ENCODE results near the gene AQP2. TPM values are rescaled to one million over a fixed set of nuclear protein-coding genes. Genes with fewer than 3 reads are reported as not detected.

AQP2 gene
- total and polyA plus RNA-seq, 2 of the 4 experiments (the other 2 are of a cell fraction): not detected

GRCh38 chr12:49917166-49917787, 33.3 kb upstream of the AQP2 start:
- Histone ChIP-seq H4K20me1 (ENCODE audit: insufficient read depth, low read length) (no peaks in the 10 kb centered on the region), H3K14ac (replicated peaks; ENCODE audit: low read depth, low read length) (no peak overlapping the region), H2BK5ac (ENCODE audit: low read depth, low read length, poor library complexity, severe bottlenecking) (no peak overlapping the region), H3K9me3 (ENCODE audit: control insufficient read depth, insufficient read depth, low read length) (no peaks in the 10 kb centered on the region), H3K4me3 (ENCODE audit: insufficient read depth, low read depth, low read length) (no peak overlapping the region), H3K9me1 (ENCODE audit: insufficient read depth, low read length) (0 out of 2 replicates have a peak, but pooled peaks cover 5% of the 10 kb centered on the region), H4K5ac (ENCODE audit: low read depth, low read length) (no peak overlapping the region), H4K8ac (ENCODE audit: low read depth in 2 of 2, low read length in 2 of 2) (no peak overlapping the region), H2BK15ac (ENCODE audit: low read depth, low read length) (no peak overlapping the region), H4K91ac (ENCODE audit: insufficient read depth, low read depth, low read length) (no peak overlapping the region), H2AK9ac (replicated peaks; ENCODE audit: low read depth, low read length, poor library complexity) (no peak overlapping the region), H3K56ac (ENCODE audit: extremely low read depth, insufficient read depth, low read length) (no peak overlapping the region), H3K23ac (ENCODE audit: low read depth, low read length) (no peak overlapping the region), H3K18ac (ENCODE audit: low read depth, low read length) (no peak overlapping the region), H2BK120ac (ENCODE audit: low read depth, low read length) (no peak overlapping the region), H2BK20ac (ENCODE audit: low read depth, low read length) (no peak overlapping the region), H3K27me3 (ENCODE audit: control insufficient read depth, insufficient read depth, low read length) (peaks cover 17% of the 10 kb centered on the region), H3K4me2 (ENCODE audit: low read depth, low read length) (no peak overlapping the region), H3K27ac (ENCODE audit: insufficient read depth, low read length) (no peak overlapping the region), H3K79me1 (ENCODE audit: low read depth in 1 of 2, low read length in 2 of 2) (no peaks in the 10 kb centered on the region; a peak in 1 of 4 replicates), H3K4ac (ENCODE audit: low read depth, low read length) (no peak overlapping the region), H3K4me1 (ENCODE audit: control insufficient read depth, insufficient read depth, low read length) (no peaks in the 10 kb centered on the region), H2AFZ (replicated peaks; ENCODE audit: low read length, poor library complexity) (no peak overlapping the region), H3K36me3 (ENCODE audit: control insufficient read depth, insufficient read depth, low read length) (no peaks in the 10 kb centered on the region), H3K9ac (ENCODE audit: low read depth, low read length) (no peak overlapping the region), H2AK5ac (ENCODE audit: low read depth, low read length) (no peak overlapping the region)
- WGBS, 2 experiments (ENCODE audit: extremely low coverage in 2 of 2, insufficient read length in 1 of 2): no CpG with 5 or more reads among the region's 12 CpGs
- dilution Hi-C loops (cut with HindIII; ENCODE audit: low sequenced_read_pairs, unreplicated experiment) (no loop called here), in situ Hi-C loops (cut with MboI; ENCODE audit: low sequenced_read_pairs) (no loop called here), intact Hi-C loops (cut with micrococcal nuclease) (no loop called here)
- no TSS peak for BruUV-seq (replicated peaks)
- CTCF ChIA-PET: no interaction called here
- ATAC-seq (ENCODE audit: low read depth) (no peak), DNase-seq (no peak)
- TF ChIP-seq MAZ (IDR thresholded peaks at IDR 0.05; ENCODE audit: borderline replicate concordance, low read depth, low read length) (no peak), NFE2L2 (IDR thresholded peaks at IDR 0.05; ENCODE audit: low read depth, low read length) (no peak), FOS (IDR thresholded peaks at IDR 0.05; ENCODE audit: low read depth, low read length) (no peak), RFX5 (IDR thresholded peaks at IDR 0.05; ENCODE audit: low read depth, low read length) (no peak), SMC3 (IDR thresholded peaks at IDR 0.05; ENCODE audit: low read depth, low read length) (no peak), BHLHE40 (IDR thresholded peaks at IDR 0.05; ENCODE audit: low read depth, low read length) (no peak), ELK1 (IDR thresholded peaks at IDR 0.05; ENCODE audit: borderline replicate concordance, low read depth, low read length) (no peak), CHD1 (IDR thresholded peaks at IDR 0.05; ENCODE audit: low read depth, low read length) (no peak), RAD21 (IDR thresholded peaks at IDR 0.05; ENCODE audit: low read length) (no peak), USF2 (IDR thresholded peaks at IDR 0.05; ENCODE audit: low read depth, low read length) (no peak)
- POLR2A ChIA-PET (ENCODE audit: unreplicated experiment): no interaction called here

All from IMR-90 (cell line).